Testis (tissue), 3 donors: Measurements from ENCODE around the gene ARL8A. TPM values are rescaled to one million over a fixed set of nuclear protein-coding genes. Genes with fewer than 3 reads are reported as not detected.

Experiments used
- DNase-seq: peaks from one replicate; pipeline ENCODE4 v3.0.0-alpha.2; 2019
- H3K27ac ChIP-seq, 2 donors: fragments of 200-600 bp; sonication (generic); one replicate each; pipeline ENCODE4 v1.5.1; 2019
- H3K27me3 ChIP-seq: fragments of 200-600 bp; sonication (generic); one replicate; pipeline ENCODE4 v1.5.1; 2019
- H3K36me3 ChIP-seq: fragments of 200-600 bp; sonication (generic); one replicate; pipeline ENCODE4 v1.5.1; 2017; ENCODE audit warnings: low read depth; ENCODE audit errors: missing control alignments
- H3K4me1 ChIP-seq: fragments of 200-600 bp; sonication (generic); one replicate; pipeline ENCODE4 v1.5.1; 2019
- H3K4me3 ChIP-seq, 2 donors: fragments of 200-600 bp; sonication (generic); one replicate each; pipeline ENCODE4 v1.5.1; 2017 to 2019
- H3K9me3 ChIP-seq: fragments of 200-600 bp; sonication (generic); one replicate; pipeline ENCODE4 v1.5.1; 2017
- POLR2A ChIP-seq: fragments of 450-650 bp; IDR thresholded peaks from one replicate; pipeline ENCODE4 v1.6.1; 2017; ENCODE audit warnings: antibody characterized with exemption, mild to moderate bottlenecking, moderate library complexity
- WGBS, 2 donors: methylation state at CpG; one replicate each; pipeline ENCODE4 v1.1.5; 2018; 5-methylcytosine and 5-hydroxymethylcytosine counted together
- intact Hi-C: fragments of 100-400 bp; cut with DNase I; formaldehyde crosslinking; loops from one replicate; pipeline ENCODE4 v1.15.1; 2023; ENCODE audit warnings: low total_unique reads
- polyA plus RNA-seq: library from polyadenylated mRNA; stranded (reverse); fragments of 350-450 nt; fragmentation: Illumina TruSeq; extraction: RNeasy Lipid Tissue Mini Kit (QIAGEN cat#74804); gene quantifications from one replicate; pipeline ENCODE4 v1.2.3, GENCODE V29; 2014; ENCODE audit warnings: low read depth, low replicate concordance; ENCODE audit not compliant: insufficient read depth
- total RNA-seq, 2 donors: library from RNA; depleted of rRNA; stranded (reverse); fragments of >200 nt; gene quantifications; one replicate each; pipeline ENCODE4 v1.2.3, GENCODE V29; 2016
- TF ChIP-seq, protein P1 (sequence below), 3 experiments: fragments of 450-650 bp in 2 of 3; fragments of 200-600 bp in 1 of 3; sonication (generic) in 1 of 3; IDR thresholded peaks; one replicate each; pipeline ENCODE4 v1.5.1; 2016 to 2019; ENCODE audit warnings: antibody characterized with exemption in 3 of 3, mild to moderate bottlenecking in 2 of 3, moderate library complexity in 1 of 3

The ARL8A gene
- total and polyA plus RNA-seq, 3 donors from 2014 or later, result 46.9 to 80.8 (median 63.9) TPM

DNA sequence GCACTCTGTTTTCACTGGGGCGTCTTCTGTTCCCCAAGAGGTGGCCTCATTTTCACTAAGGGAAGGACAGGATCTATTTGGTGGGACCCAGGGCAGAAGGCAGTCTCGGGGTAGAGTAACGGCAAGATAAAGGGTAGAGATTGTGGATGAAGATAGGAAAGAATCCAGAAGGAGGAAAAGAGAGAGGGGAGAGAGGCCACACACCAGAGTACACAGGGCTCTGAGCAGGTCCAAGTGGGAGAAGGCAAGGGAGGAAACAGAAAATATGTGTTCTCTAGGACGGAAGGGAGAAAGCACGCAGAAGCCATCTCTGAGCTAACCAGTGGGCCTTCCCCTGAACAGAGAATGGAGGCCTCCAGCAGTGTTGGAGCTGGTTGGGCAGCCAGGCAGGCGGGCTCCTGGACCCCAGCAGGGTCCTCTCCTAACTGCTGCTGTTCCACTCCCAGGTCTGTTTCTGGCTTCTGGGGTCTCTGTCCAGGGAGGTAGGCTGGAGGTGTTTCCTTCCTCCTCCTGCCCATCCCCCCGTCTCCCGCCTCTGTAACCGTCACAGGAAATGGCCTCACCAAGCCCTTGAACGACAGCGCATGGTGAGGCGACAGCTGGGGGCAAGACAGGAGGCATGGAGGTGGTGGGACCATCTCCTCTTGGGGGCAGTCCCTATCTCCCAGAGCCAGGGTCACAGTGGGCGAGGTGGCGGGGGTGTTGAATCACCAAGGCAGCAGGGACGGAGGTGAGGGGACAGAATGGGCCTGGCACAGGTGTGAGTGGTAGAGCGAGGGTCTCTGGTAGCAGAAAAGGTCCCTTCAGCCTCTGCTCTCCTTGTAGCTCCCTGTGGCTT is 15.2 kb upstream of the ARL8A start:
- Histone ChIP-seq H3K36me3 (no peaks in the 10 kb centered on the region), H3K27me3 (no peaks in the 10 kb centered on the region)
- DNase-seq, result peak; percentile 56

DNA sequence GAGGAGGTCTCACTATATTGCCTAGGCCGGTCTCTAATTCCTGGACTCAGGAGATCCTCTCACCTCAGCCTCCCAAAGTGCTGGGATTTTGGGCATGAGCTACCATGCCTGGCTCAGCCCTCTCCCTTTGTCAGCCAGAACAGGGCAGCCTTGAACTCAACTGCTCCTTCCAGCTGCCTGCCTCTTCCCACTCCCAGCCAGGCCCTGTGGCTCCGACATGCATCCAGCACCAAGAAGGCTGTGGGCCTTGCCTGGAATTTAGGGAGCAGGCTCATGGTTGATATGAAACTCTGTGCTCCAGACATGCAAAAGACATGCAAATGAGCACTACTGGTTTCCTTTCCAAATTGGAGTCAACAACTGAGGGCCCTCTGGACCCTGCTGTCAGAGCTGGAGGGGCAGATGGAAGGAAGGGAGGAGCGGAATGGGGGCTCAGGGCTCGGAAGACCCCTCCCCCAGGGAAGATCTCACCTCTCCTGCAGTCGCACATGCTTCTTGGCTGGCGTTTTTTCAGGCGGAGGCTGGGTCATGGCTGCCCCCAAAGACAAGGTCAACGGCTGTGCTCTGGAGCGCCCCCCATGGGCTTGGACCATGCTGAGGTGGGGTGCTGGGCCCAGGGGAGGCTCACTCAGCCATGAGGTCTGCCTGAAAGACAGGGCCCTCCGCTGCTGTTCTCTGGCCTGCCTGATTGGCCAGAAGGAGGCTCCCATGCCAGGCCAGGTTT is 14.4 kb upstream of the ARL8A start:
- 51 to 53% methylated on average over 4 to 10 of the region's 10 CpGs for WGBS, 2 donors
- intact Hi-C loops, result no loop called here
- peak; percentile 60 for DNase-seq
- Histone ChIP-seq H3K4me3 (peak overlapping the region in 1 of 2 donors; percentile 49), H3K9me3 (no peaks in the 10 kb centered on the region), H3K36me3 (no peaks in the 10 kb centered on the region), H3K27ac (peak overlapping the region; percentile 60 to 87), H3K27me3 (no peaks in the 10 kb centered on the region), H3K4me1 (peaks cover 74% of the 10 kb centered on the region)
- no peak for TF ChIP-seq POLR2A
- TF ChIP-seq, protein P1, sequence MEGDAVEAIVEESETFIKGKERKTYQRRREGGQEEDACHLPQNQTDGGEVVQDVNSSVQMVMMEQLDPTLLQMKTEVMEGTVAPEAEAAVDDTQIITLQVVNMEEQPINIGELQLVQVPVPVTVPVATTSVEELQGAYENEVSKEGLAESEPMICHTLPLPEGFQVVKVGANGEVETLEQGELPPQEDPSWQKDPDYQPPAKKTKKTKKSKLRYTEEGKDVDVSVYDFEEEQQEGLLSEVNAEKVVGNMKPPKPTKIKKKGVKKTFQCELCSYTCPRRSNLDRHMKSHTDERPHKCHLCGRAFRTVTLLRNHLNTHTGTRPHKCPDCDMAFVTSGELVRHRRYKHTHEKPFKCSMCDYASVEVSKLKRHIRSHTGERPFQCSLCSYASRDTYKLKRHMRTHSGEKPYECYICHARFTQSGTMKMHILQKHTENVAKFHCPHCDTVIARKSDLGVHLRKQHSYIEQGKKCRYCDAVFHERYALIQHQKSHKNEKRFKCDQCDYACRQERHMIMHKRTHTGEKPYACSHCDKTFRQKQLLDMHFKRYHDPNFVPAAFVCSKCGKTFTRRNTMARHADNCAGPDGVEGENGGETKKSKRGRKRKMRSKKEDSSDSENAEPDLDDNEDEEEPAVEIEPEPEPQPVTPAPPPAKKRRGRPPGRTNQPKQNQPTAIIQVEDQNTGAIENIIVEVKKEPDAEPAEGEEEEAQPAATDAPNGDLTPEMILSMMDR (IDR thresholded peaks at IDR 0.05), result peak in 1 of 3 experiments; percentile 12

More for the DNA sequence above, 15.2 kb upstream of the ARL8A start:
- intact Hi-C loops, result no loop called here
- no peak for TF ChIP-seq POLR2A
- TF ChIP-seq, protein P1 (IDR thresholded peaks at IDR 0.05), result no peak
- Histone ChIP-seq H3K9me3 (no peaks in the 10 kb centered on the region), H3K4me3 (peak overlapping the region in 1 of 2 donors; percentile 49), H3K27ac (peak overlapping the region; percentile 60 to 87), H3K4me1 (peaks cover 81% of the 10 kb centered on the region)
- WGBS, 2 donors, result 45 to 82% methylated on average over 15 to 16 of the region's 16 CpGs

DNA sequence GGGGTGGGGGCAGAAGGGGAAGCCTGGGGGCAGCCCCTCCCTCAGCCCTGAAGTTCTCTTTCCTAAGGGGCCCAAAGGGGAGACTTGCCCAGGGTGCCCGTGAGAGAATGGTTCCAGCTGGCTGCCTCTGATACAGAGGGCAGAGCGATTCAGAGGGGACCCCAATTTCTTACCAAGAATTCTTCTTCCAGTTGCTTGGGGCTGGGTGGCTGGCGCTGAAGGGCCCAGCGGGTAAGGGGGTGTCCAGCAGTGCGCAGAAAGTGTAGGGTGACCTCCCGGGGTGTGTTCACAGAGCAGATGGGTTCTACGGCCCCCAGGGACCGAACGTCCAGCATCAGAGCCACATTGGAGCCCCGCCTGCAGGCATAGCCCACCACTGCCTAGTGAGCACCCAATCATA is 13.4 kb upstream of the ARL8A start:
- intact Hi-C loops, result no loop called here
- 93 to 98% methylated on average over 10 of the region's 10 CpGs for WGBS, 2 donors
- Histone ChIP-seq H3K9me3 (no peaks in the 10 kb centered on the region), H3K4me3 (no peak overlapping the region), H3K4me1 (peaks cover 63% of the 10 kb centered on the region), H3K27me3 (no peaks in the 10 kb centered on the region), H3K27ac (no peak overlapping the region), H3K36me3 (no peaks in the 10 kb centered on the region)
- no peak for DNase-seq
- TF ChIP-seq POLR2A, result no peak
- TF ChIP-seq, protein P1 (IDR thresholded peaks at IDR 0.05), result no peak

DNA sequence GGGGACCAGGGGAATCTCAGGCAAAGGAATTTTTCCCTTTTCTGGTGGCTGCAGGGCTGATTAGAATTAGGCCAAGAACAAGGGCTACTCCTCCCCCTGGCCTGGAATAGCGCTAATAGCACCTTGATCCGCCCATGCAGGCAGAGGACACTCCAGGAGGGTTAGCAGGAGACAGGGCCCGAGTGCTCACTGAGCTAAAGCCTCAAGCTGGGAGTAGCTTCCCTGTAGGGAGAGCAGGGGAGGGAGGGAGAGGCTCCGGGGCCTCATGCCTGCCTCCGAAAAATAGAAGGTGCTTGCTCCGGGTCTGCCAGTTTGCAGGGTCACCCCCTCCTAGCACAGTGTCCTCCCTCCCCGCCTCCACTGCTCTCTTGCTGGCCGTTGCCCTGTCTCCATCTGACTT is 12.1 kb upstream of the ARL8A start:
- Histone ChIP-seq H3K27ac (peak overlapping the region; percentile 29 to 36), H3K27me3 (no peaks in the 10 kb centered on the region), H3K36me3 (no peaks in the 10 kb centered on the region), H3K4me3 (no peak overlapping the region), H3K9me3 (no peaks in the 10 kb centered on the region), H3K4me1 (peaks cover 50% of the 10 kb centered on the region)
- no peak for DNase-seq
- 54 to 65% methylated on average over 7 to 8 of the region's 8 CpGs for WGBS, 2 donors
- TF ChIP-seq POLR2A, result no peak
- TF ChIP-seq, protein P1 (IDR thresholded peaks at IDR 0.05), result no peak
- intact Hi-C loops, result no loop called here
